CD4-positive, alpha-beta T cell treated with Interleukin-6 at 100 ng/mL for 8 hours (primary cell): Measurements from ENCODE around the gene ZNF595.
"Not testable (repeated sequence)": the region's sequence is repeated elsewhere in the genome, so short reads cannot be mapped to it uniquely, and the experiment has no call there.

ENCODE experiments used
- DNase-seq: peaks from one replicate; pipeline ENCODE4 v3.0.0-alpha.2; 2020; ENCODE audit warnings: mixed read lengths, low spot score

ZNF595 gene

DNA sequence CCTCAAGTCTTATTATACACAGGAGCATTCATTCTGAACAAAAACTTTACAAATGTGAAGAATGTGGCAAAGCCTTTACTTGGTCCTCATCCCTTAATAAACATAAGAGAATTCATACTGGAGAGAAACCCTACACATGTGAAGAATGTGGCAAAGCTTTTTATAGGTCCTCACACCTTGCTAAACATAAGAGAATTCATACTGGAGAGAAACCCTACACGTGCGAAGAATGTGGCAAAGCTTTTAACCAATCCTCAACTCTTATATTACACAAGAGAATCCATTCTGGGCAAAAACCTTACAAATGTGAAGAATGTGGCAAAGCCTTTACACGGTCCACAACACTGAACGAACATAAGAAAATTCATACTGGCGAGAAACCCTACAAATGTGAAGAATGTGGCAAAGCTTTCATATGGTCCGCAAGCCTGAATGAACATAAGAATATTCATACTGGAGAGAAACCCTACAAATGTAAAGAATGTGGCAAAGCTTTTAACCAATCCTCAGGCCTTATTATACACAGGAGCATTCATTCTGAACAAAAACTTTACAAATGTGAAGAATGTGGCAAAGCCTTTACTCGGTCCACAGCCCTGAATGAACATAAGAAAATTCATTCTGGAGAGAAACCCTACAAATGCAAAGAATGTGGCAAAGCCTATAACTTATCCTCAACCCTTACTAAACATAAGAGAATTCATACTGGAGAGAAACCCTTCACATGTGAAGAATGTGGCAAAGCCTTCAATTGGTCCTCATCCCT lies 33.6 kb downstream of the ZNF595 start:
- DNase-seq: not testable (repeated sequence)

DNA sequence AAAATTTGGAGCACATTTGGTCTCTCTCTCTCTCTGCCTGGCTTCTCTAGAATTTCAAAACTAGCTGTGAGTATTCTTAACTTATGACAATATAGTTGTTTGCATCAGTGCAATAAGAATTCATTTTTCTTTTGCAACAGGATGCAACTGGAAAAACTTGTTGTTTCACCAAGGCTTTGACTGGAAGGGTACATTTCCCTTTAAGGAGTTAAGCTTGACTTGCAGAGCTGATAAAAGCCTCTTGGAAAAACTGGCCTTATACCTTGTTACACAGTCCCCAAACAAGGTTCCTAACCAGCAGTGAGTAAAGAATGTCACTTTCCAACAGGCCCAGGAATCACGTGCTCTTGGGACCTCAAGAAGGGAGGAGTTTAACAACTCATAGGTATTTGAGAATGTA lies 45.3 kb downstream of the ZNF595 start:
- no peak for DNase-seq

DNA sequence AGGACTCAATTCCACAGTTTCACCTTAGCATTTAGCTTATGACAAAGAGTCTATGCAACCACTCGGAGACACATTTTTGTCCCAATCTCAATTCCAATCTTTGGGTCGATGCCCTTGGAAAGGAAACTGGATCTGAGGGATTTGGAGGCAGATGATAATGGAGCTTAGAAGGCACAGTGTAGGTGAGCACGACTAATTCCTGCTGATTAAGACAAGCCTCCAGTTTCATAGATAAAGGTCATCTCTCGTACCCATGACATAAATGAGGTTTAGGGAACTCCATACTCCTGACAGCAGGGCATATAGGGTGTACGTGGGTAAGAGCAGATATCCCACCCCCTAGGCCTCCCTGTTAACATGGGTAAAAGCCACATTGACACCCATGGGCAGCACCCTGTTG lies 46.7 kb downstream of the ZNF595 start:
- no peak for DNase-seq

DNA sequence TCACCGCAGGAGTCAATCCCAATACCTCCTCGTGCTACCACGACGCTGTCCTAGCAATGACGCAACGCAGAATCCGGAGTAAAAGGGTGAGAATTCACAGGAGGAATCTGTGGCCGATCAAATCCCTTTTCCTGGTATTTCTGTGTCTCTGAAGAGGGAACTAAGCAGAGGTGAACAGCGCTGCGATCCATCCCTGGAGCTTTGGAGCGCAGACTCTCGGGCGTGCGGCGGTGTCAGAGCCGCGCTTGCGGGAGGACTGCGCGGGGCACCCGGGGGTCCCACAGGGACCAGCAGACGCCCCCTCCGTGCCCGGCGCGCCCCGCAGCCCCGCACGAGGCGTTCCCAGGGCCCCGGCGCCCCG lies 53.9 kb downstream of the ZNF595 start:
- no peak for DNase-seq

DNA sequence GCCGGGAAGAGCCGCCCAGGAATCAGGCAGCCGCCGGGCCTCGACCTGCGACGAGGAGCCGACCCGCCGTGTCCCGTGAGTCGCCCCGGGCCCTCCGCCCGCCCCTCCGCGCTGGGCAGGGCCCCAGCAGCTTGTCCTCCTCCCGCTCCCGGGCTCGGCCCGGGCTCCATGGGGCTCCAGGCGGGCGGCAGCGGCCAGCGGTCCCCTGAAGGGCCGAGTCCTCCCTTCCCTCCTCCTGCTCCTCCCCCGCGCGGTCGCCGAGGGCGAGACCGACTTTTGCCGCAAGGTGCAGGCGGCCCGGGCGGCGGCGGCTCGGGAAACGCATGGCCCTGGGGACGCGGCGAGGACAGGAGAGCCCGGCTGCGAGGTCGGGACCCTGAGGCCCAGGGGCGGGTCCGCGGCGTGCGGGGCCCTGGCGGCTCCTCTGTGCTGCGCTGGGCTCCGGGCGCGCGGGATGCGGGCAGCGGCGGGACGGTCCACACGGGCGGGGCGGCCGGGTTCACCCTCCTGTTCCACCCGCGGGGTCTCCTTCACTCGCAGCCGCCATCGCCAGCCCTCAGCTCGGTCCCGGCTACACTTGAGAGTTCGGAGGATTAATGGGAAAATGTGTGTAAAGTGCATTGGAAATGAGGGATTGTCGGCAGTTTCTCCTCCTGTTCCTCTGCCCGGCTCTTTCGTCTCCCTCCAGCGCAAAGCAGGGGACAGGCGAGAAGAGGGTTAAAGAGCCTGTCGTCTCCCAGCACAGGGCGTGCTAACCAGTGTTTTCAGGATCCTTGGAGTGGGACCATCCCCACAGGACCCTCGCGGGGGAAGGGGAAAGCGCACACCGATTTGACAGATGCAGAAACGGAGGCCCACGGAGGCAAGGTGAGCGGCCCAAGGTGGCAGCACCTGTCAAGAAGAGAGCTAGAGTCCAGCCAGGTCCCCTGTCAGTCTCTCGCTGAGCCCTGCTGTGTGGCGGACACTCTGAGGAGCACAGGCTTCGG lies 54.6 kb downstream of the ZNF595 start:
- no peak for DNase-seq

DNA sequence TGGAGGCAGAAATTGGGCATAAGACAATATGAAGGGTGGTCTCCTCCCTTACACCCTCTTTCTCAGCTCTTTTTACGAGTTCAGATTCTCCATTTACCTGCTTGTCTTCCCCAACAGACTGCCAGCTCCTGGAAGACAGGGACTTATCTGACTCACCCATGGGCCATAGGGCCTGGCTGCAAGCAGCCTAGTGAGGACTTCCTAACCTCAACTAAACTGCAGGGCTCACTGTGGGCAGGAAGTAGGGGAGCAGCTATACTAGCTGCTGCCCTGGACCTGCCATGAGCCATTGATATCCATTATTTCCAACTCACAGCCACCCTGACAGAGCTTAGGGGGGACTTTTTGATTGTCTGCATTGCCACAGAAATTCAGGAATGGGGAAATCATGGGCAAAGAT lies 59.6 kb downstream of the ZNF595 start:
- no peak for DNase-seq

DNA sequence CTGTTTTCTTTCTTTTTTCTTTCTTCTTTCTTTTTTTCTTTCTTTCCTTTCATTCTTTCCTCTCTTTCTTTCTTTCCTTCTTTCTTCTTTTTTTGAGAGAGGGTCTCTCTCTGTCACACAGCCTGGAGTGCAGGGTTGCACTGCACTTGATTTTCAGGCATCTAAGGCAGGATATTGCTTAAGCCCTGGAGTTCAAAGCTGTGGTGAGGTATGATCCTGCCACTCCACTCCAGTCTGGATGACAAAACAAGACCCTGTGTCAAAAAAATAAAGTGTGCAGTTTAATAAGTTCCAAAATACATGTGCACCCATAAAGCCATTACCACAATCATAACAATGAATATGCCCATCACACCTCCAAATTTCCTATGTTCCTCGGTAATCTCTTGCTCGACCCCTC lies 60.6 kb downstream of the ZNF595 start:
- no peak for DNase-seq

DNA sequence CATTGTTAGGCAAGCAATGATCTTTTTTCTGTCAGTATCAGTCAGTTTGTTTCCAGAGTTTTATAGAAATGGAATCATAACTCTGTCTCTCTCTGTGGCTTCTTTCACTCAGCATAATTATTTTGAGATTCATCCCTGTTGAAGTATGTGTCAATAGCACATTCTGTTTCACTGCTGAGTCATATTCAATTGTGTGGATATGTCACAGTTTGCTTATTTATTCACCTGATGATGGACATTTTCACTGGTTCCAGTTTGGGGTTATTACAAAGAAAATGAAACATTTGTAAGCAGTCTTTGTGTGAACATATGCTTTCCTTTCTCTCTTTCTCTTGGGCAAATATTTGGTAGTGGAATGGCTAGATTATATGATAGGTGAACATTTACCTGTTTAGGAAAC lies 61.0 kb downstream of the ZNF595 start:
- DNase-seq: no peak

DNA sequence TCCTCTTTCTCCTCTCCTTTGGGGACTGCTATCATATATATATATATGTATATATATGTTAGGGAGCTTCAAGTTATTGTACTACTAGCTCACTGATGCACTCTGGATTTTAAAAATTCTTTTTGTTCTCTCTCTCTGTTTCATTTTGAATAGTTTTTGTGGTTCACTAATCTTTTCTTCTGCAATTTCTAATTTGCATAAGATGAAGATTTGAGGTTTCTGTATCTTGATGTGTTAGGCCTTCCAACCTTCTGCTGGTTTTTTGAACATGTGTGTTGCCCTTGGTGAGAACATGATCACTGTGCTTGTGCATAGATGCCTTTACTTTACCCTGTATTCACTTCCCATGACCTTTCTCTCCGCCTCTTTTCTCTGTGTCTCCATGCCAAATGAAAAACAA lies 63.4 kb downstream of the ZNF595 start:
- no peak for DNase-seq

DNA sequence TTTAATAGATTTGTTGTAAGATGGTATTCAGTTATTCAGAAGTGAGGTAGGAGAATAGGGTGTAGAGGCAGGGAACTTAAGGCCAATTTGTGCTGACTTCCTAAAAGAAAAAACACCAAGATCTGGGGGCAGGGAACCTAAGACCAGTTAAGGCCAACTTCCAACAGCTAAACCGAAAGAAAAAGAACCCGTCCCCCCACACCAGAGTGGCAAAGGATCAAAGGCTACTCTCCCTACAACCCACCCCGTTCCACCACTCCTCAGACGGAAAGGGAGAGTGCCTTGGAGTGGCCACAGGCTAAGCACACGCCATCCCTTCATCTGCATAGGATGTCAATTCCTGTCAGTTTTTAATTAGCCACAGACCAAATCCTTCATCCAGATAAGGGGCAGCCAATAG lies 67.5 kb downstream of the ZNF595 start:
- DNase-seq: no peak

DNA sequence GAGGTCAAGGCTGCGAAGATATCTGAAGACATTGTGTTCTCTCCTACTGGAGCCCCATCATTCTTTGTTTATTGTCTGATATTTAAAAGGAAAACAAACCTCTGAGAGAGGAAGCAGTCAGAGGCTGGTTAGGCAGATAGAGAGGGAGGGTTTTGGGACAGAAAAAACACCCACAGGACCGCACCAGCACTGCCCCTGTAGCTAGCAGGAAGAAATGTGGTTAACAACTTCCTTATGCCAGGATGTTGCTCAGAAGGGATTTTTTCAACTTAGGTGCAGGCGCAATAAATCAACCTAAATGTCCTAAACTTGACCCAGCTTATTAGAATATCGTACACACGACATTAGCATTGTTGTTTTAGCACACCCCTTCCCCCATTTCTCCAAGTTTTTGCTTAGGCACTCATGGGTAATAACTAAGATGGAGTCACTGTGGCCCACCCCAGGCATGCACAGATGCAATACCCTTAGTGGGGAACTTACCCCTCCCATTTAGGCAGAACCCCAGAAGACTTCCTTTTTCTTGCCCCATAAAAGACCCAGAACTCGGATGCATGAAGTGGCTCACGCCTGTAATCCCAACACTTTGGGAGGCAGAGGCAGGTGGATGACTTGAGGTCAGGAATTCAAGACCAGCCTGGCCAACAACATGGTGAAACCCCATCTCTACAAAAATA lies 68.4 kb downstream of the ZNF595 start:
- DNase-seq: peak; percentile 38

DNA sequence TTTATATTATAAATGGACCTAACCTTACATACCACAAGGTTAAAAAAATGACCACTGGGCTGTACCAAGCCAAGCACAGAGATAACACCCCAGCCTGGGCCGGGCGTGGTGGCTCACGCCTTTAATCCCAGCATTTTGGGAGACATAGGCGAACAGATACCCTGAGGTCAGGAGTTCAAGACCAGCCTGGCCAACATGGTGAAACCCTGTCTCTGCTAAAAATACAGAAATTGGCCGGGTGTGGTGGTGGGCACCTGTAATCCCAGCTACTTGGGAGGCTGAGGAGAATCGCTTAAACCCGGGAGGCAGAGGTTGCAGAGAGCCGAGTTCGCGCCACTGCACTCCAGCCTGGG lies 70.8 kb downstream of the ZNF595 start:
- DNase-seq: not testable (repeated sequence)

DNA sequence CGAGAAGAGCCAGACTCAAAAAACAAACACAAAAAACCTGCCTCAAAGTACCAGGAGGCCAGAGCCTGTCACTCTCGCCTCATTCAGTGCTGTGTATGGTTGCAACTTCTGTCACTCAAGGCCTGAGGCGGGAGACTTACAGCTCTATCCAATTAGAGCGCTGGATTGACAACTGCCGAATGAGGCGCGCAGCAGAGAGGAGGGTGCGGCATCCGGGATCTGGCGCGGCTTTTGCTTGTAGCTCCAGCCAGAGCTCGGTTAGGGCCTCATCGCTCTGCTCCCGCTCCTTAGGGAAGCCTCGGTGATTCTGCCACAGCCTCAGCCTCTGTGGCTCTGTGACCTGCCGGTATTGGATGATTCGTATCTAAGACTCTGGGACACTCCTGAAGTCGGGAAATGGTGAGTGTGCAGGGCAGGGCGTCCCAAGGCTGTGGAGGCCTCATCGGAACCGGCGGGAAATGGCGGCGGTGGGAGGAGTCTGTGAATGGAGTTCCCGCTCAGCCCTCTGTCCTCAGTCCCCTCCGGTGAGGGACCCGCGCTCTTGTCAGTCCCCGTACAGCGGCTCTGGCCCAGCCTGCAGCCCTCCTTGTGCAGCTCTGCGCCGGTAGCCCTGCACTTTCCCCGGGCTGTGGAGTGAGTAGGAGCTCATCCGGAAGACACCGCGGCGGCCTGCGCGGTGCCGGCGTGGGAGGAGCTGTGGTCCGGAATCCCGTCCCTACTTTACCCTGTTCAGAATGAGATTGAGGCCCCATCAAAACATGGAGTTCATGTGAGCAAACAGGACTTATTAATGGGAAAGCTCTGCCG lies 71.4 kb downstream of the ZNF595 start, which contains the start of gene ZNF718:
TSS of gene ZNF718 (plus strand) at position 227 of the 807 bp plus-strand sequence. CDS start at position 397, 170 bp downstream.
- DNase-seq: peak; percentile 92

DNA sequence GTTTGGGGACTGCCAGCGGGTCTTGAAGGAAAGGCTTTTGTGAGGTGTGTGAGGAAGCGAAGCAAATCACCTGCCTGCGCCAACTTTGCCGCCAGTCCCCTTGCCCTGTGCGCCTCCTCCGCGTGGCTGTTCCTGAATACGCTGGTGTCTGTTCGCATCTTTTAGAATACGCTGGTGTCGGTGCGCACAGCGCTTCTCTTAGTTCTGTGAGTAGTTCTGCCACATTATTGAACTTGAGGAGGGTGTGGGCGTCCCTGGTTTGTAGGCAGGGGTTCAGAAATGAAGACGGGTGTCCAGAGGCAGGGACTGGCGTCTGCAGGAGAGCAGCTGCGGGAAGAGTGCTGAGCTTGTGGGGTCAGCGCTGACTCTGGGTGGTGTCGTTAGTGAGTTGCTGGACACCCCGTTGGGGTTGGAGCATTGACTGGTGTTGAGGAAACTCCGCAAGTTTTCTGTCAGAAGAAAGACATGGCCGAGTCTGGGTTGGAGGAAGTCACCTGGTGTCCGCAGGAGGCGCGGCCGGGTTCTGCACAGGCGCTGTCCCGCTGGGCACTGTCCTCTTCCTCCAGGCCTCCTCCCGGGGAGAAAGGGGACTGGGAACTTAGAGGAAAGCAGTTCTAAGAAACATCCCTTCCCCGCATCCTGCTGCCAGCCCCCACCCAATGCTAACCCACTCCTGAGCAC lies 72.1 kb downstream of the ZNF595 start:
- no peak for DNase-seq

DNA sequence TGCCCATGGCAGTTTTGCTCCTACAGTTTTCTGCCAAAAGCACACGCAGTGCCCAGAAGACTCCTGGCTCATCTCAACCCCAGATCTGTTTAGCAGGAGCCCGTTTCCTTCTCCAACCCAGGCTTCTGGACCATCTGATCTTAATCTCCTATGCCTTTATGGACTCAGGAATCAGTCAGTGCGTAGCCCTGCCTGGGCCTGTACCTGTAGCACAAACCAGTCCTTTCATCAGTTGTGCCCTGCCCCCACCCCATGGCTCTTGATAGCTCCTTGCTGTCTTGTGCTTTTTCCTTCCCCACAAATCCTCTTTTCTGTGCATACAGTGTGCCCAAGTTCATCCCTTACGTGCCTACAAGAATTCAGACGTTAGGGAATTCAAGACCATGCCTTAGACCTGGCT lies 72.7 kb downstream of the ZNF595 start:
- DNase-seq: no peak

DNA sequence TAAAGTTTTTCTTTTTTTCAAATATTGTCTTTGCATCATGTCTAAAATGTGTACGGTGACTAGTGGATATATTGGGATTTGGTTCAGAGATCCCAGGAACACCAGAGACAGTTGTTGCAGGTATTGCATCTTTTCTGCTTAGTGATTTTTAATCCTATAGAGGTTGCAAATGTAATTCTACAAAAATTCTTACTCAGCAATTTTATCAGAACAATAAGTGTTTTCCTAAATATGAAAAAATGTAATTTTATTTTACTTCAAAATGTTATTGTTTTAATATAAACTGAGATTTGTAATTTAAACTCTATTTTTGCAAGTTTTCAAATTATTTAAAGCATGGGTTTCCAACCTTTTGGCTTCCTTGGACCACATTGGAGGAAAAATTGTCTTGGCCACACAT lies 79.4 kb downstream of the ZNF595 start:
- DNase-seq: no peak
